Adrenal gland (tissue), 5 donors: Measurements from ENCODE around the gene PACC1.

Source experiments
- POLR2A ChIP-seq, 2 donors: fragments of 450-650 bp; IDR thresholded peaks; one replicate each; pipeline ENCODE4 v1.6.1; 2017; ENCODE audit warnings: antibody characterized with exemption in 2 of 2, mild to moderate bottlenecking in 2 of 2, moderate library complexity in 1 of 2
- TF ChIP-seq, protein P1 (sequence below), 6 experiments: fragments of 450-650 bp in 4 of 6; fragments of 200-600 bp in 2 of 6; sonication (generic) in 1 of 6; IDR thresholded peaks; 1 replicate in 5 of 6; 2 replicates in 1 of 6; pipeline versions ENCODE4 v1.5.1 to v1.8.0; 2016 to 2021; ENCODE audit warnings: antibody characterized with exemption in 6 of 6, mild to moderate bottlenecking in 2 of 6, moderate library complexity in 1 of 6
- donor health status: DM: no; HTN: no; CAD: no.

GRCh38 chr1:212381397-212382035 is 33.2 kb downstream of the PACC1 start:
- TF ChIP-seq, protein P1, sequence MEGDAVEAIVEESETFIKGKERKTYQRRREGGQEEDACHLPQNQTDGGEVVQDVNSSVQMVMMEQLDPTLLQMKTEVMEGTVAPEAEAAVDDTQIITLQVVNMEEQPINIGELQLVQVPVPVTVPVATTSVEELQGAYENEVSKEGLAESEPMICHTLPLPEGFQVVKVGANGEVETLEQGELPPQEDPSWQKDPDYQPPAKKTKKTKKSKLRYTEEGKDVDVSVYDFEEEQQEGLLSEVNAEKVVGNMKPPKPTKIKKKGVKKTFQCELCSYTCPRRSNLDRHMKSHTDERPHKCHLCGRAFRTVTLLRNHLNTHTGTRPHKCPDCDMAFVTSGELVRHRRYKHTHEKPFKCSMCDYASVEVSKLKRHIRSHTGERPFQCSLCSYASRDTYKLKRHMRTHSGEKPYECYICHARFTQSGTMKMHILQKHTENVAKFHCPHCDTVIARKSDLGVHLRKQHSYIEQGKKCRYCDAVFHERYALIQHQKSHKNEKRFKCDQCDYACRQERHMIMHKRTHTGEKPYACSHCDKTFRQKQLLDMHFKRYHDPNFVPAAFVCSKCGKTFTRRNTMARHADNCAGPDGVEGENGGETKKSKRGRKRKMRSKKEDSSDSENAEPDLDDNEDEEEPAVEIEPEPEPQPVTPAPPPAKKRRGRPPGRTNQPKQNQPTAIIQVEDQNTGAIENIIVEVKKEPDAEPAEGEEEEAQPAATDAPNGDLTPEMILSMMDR (IDR thresholded peaks at IDR 0.05): no peak
- TF ChIP-seq POLR2A (IDR thresholded peaks at IDR 0.05): no peak
